Type B pancreatic cell (in vitro differentiated cells): ENCODE data around the gene RPS5. TPM values are rescaled to one million over a fixed set of nuclear protein-coding genes. Genes with fewer than 3 reads are reported as not detected.
A peak's percentile ranks its signal among the peaks of the same experiment; 100 is the strongest.
"Not testable (repeated sequence)": the region's sequence is repeated elsewhere in the genome, so short reads cannot be mapped to it uniquely, and the experiment has no call there.

Experiments used
- DNase-seq: peaks from one replicate; pipeline ENCODE4 v3.0.0; 2021; ENCODE audit warnings: mixed read lengths; ENCODE audit not compliant: unreplicated experiment; ENCODE audit errors: extremely low spot score
- H3K27ac Mint-ChIP-seq: 2 replicates; pipeline ENCODE4 v1.8.0; 2021; ENCODE audit warnings: mild to moderate bottlenecking, mixed read lengths
- H3K27me3 Mint-ChIP-seq: 2 replicates; pipeline ENCODE4 v1.8.0; 2021; ENCODE audit warnings: mixed read lengths
- H3K36me3 Mint-ChIP-seq: 2 replicates; pipeline ENCODE4 v1.8.0; 2021; ENCODE audit warnings: mixed read lengths
- H3K4me1 Mint-ChIP-seq: one replicate; pipeline ENCODE4 v1.8.0; 2021; ENCODE audit warnings: mixed read lengths; ENCODE audit not compliant: unreplicated experiment
- H3K4me3 Mint-ChIP-seq: 2 replicates; pipeline ENCODE4 v1.8.0; 2021; ENCODE audit warnings: mild to moderate bottlenecking, mixed read lengths
- H3K9me3 Mint-ChIP-seq: 2 replicates; pipeline ENCODE4 v1.8.0; 2021; ENCODE audit warnings: mixed read lengths
- CTCF ChIP-seq: fragments of 200-600 bp; sonication (generic); conservative IDR thresholded peaks from 2 replicates; pipeline ENCODE4 v1.5.0; 2021; ENCODE audit warnings: antibody characterized with exemption, mild to moderate bottlenecking
- total RNA-seq: library from RNA; stranded (reverse); gene quantifications from 2 replicates; pipeline ENCODE4 v1.2.1, GENCODE V29; 2021; ENCODE audit warnings: low replicate concordance

RPS5 gene
- total RNA-seq, 1 donor from 2014 or later: 1,324 TPM

GRCh38 chr19:58400916-58401839 is 14.1 kb downstream of the RPS5 start:
- peak; percentile 11 for TF ChIP-seq CTCF
- Mint-ChIP-seq H3K27me3 (peaks cover 15% of the 10 kb centered on the region), H3K9me3 (no peaks in the 10 kb centered on the region), H3K4me1 (peaks cover 11% of the 10 kb centered on the region), H3K36me3 (peaks cover 3% of the 10 kb centered on the region), H3K4me3 (peak overlapping the region; percentile 99), H3K27ac (peak overlapping the region; percentile 97)
- peak; percentile 99 for DNase-seq

GRCh38 chr19:58401840-58402421 is 14.9 kb downstream of the RPS5 start:
- H3K36me3 Mint-ChIP-seq: peaks cover 3% of the 10 kb centered on the region
- peak overlapping the region; percentile 23 for H3K27ac Mint-ChIP-seq
- H3K4me3 Mint-ChIP-seq: peak overlapping the region; percentile 99
- no peak for DNase-seq
- H3K9me3 Mint-ChIP-seq: no peaks in the 10 kb centered on the region
- peaks cover 16% of the 10 kb centered on the region for H3K4me1 Mint-ChIP-seq
- H3K27me3 Mint-ChIP-seq: peaks cover 15% of the 10 kb centered on the region
- TF ChIP-seq CTCF: no peak

GRCh38 chr19:58403920-58404478 is 16.9 kb downstream of the RPS5 start:
- Mint-ChIP-seq H3K4me3 (peak overlapping the region; percentile 70), H3K4me1 (peaks cover 19% of the 10 kb centered on the region), H3K27ac (peak overlapping the region; percentile 75)
- H3K36me3 Mint-ChIP-seq, H3K27me3 Mint-ChIP-seq, H3K9me3 Mint-ChIP-seq, DNase-seq: not testable (repeated sequence)

- peaks cover 4% of the 10 kb centered on the region for H3K36me3 Mint-ChIP-seq
Measured at GRCh38 chr19:58406818-58407657, 20.0 kb downstream of the RPS5 start.

GRCh38 chr19:58407658-58408151 is 20.6 kb downstream of the RPS5 start:
- Mint-ChIP-seq H3K4me1 (peaks cover 21% of the 10 kb centered on the region), H3K9me3 (no peaks in the 10 kb centered on the region), H3K4me3 (peak overlapping the region; percentile 95), H3K27me3 (no peaks in the 10 kb centered on the region), H3K27ac (peak overlapping the region; percentile 94), H3K36me3 (peaks cover 8% of the 10 kb centered on the region)
- no peak for DNase-seq
- TF ChIP-seq CTCF: no peak

More at GRCh38 chr19:58406818-58407657, 20.0 kb downstream of the RPS5 start:
- H3K9me3 Mint-ChIP-seq: no peaks in the 10 kb centered on the region
- H3K4me3 Mint-ChIP-seq: peak overlapping the region; percentile 95
- DNase-seq: no peak
- H3K4me1 Mint-ChIP-seq: peaks cover 21% of the 10 kb centered on the region
- H3K27me3 Mint-ChIP-seq: no peaks in the 10 kb centered on the region
- H3K27ac Mint-ChIP-seq: peak overlapping the region; percentile 94
- peak; percentile 66 for TF ChIP-seq CTCF
